Activated CD4-positive, alpha-beta T cell treated with anti-CD3 and anti-CD28 coated beads, Interleukin-2, amount 50 U/mL, for 24 hours (primary cell): Measurements from ENCODE around the gene CHN2.

ENCODE experiments used
- DNase-seq, 2 donors: peaks; one replicate each; pipeline ENCODE4 v3.0.0-alpha.2; 2020; ENCODE audit warnings: low read depth in 1 of 2, low spot score in 1 of 2

CHN2 gene

DNA sequence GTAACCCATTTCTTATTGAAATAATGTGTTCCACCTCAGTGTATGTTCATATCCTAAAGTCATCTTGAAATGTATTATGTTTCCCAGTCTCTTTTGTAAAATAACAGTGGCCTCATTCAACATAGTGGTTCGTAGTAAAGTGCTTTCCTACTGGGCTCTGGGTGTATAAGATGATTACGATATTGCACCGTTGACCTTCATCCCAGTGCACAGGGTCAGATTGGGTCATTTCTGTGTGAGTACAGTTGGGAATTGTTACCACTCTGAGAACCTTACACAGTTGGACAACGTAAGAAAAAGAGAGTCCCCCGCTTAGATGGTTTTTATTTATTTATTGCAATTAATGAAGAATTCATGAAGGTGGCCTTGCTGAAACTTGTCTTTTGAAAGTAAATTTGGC is 135.6 kb downstream of the CHN2 start:
- no peak for DNase-seq

DNA sequence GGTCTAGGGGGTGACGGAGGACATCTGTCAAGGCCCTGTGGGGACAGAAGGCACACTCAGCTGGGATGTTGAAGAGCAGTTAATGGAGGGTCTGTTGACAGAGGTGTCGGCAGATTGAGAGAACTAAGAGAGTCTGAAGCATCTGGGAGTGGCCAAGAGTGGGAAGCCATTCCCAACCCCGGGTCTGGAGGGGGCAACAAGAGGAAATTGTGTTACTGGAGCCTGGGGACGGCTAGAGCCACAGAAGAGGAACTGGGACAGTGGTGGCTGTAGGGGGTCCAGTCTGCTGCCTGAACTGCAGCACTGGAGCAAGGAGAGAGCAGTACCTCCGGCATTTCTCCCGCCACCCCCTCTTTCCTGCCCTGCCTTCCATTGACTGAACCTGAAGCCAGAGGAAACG is 136.6 kb downstream of the CHN2 start:
- no peak for DNase-seq

DNA sequence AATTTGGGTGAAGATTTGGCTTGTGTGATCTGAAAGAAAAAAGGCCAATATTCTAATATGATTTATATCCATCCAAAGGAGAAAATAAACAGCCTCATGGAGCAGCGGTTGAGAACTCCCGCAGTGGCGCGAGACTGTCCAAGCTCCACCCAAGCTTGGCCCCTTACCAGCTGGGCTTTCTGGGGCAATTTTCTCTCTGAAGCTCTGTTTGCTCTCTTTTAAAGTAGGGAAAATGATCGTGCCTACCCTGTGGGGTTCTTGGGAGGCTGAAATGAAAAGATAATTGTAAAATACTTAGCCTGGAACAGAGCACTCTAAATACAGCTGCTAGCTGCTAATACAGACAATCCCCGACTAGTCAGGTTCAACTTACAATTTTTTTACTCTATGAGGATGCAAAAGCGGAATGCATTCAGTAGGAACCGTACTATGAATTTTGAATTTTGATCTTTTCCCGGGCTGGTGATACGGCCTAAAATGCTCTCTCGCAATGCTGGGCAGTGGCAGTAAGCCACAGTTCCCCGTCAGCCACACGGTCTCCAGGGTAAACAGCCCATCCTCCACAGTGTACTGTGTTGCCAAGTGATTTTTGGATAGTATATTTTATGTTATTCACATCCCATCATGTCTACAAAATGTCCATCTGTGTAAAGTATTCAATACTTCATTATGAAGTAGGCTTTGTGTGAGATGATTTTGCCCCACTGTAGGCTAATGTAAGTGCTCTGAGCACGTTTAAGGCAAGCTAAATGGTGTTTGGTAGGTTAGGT is 137.7 kb downstream of the CHN2 start:
- DNase-seq: no peak

DNA sequence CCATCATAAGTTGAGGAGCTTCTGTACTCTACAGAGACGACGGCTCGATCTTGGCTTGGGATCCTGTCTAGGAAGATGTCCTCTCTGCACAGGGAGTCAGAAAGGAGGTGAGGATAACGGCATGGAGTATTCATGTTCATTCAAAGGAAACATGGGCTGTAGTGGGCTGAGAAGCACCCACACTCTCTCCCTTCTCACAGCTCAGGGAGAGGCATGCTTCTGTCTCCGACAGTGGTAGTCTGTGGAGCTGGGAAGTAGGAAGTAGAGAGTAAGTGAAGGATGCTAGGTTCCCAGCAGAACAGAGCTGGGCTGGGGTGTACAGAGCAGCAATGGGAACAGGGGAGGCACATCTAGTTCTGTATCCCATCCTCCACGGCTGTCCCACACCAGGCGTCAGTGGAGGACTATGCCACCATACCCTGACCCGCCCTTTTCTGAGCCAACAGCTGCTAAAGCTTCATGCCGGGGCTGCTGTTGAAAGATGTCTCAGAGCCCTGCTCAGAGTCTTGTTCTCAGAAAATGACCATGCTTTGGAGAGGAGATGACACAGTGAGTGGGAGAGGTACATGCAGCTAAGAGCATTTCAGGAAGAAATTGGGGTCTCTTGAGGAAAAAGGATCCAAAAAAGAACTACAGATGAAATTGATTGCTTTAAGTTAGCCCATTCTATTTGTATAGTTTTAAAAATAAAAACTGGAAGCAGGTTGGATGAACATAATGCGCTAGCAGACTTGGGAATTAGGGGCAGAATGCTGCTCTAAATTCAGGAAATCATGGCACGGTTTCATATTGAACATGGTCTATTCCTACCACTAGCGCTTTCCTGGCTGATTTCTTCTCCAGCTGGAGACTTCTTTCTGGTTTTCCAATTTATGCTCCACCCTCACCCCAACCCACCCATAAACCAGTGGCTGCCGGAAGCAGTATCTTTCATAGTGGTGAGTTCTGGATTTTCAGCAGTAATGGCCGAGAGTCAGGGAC is 138.6 kb downstream of the CHN2 start:
- DNase-seq: no peak

GRCh38 chr7:29335188-29336083 is 140.9 kb downstream of the CHN2 start:
- DNase-seq: no peak

DNA sequence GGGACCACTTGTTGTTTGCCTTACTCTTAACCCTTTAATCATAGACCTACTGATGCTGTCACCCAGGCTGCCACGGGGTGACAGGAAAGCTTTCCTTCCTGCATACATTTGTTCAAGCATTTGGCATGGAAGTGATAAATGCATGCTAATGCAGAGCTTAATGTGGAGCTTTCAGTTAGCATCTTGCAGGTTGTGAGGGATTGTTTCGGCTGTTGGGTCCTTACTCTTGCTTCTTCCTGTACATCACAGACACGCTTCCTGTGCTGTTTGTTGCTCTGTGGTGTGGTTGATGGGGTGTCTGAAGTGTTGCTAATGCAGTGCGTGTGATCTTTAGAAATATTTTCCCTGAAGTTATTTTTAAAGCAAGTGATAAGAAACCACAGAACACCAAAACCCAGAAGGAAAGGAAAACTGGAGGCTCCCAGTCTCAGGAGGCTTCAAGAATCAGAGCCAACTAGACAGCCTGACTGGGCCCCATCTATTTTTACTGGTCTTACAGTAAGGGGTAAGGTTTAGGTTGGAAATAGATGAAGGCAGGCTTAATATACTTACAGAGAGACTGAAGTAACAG is 143.1 kb downstream of the CHN2 start:
- DNase-seq: peak in 1 of 2 donors; percentile 5

DNA sequence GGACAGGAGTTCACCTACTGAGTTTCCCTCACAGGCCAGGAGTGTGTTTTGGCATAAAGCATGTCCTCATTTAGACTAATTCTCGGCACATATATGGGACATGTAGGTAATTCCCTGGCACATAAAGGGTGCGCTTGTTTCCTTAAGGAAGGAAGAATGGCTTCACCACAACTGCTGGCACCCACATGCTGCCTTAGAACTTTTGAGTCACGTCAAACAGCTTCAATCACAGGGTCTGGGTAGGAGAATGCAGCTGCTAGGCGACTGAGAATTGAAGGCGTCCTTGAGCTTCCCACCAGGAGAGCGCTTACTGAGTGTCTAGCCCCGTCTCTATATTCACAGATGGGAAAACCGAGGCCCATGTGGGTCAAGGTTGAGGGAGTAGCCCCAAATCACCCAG is 146.1 kb downstream of the CHN2 start:
- no peak for DNase-seq

GRCh38 chr7:29341156-29341555 is 146.6 kb downstream of the CHN2 start:
- no peak for DNase-seq

DNA sequence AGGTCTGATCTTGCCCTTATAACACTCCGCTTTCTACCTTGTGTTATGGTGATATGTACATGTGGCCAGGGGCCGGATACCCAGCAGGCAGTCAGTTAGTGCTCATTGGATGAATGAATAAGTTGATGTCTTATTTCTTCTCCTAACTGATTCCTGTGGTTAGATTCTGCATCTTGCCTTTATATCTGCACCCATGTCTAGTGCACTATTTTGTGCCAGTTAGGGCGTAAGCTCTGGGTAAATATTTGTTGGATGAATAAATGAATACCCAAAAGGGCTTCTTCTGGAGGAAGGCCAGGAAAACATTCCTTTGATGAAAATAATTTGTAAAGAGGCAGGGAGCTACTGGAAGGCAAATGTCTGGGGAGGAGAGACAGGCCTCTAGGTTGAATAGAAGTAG is 148.2 kb downstream of the CHN2 start:
- DNase-seq: no peak

DNA sequence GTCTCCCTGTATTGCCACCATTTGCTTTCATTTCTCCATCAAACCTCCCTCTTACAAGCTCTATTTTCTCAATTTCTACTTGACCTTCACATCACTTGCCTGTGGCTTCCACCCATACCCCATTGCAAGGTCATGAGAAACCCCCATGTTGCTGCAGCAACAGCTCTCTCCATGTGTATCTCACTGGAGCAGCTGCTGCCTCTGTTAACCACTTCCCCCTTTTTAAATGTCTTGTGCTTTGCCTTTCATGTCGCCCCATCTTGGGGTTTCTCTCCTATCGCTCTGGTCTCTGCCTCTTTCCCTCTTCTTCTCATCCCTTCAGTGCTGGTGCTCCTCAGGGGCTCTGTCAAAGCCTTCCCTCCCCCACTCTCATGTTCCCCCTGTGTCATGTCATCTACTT is 148.8 kb downstream of the CHN2 start:
- no peak for DNase-seq

DNA sequence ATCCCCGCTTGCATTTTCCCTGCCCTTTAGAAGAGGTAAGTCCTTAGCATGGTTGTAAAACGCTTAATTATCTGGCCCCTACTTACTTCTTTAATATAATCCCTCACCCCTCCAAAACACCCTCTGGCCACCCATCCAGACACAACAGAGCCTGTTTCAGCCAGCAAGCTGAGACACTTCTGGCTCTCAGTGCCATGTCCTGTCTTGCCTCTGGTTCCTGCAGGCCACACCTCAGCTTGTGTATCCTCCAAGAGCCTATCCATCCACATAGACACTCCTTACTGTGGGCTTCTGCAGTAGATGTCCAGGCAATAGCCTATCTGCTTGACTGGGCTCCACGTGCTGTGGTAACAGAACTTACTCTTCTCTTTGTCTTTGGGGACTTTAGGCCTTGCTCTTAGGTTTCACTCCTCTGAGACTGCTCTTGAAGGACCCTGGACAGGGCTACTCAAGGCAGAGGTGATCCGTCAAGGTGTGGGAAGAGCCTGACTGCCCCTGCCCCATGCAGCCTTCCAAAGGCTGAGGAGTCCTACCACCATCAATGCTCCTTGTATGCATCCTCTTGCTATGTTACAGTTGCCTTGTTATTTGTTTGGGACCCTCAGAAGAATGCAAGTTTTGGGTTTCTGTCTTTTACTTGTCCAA is 149.9 kb downstream of the CHN2 start:
- no peak for DNase-seq

DNA sequence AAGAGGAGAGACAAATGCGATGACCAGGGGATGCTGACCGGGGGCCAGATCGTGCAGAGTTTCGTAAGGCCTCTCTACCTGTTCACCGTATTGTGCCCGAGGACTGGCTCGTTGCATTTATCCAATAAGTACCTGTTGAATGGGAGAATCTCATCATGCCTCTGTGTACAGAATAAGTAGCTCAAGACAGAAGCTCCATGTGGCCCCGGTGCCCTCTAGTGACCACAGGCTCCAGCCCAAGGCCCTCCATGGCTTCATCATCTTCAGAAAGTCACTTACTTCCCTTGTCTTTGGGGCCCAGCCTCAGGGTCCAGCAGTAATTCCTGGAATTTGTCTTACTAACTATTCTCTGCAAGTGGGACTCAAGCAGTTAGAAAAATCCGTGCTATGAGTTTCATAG is 151.0 kb downstream of the CHN2 start:
- no peak for DNase-seq

DNA sequence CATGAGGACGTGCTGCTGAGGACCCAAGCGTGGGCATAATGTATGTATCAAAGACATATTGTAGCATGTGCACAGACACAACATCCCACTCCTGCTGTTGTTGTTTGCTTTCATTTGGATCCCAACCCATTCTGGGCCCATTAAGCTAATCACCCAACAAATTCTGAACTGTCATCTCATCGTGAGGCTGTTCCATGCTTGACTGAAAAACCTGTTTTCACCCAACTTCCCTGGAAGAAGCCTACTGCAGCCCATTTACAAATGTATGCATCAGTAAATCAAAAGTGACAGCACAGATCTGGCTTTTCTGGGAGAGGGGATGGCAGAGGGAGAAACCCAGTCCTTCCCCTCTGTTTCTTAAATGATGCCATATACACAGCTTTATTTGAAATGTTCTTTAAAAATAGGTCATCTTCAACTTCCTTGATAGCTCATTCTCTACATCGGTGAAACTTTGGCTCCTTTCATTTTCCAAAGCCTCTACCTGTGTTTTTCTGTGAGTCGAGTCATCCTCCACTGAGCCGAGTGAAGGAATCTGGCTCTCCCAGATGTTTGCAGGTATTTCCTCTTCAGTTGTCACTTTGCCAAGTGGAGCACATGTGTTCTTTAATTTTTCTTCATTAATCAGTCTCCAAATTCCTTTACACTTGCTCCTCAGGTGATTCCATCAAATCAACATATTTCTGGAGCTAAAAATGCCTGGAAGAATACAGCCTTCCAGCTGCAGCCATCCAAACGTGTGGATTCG is 151.8 kb downstream of the CHN2 start:
- no peak for DNase-seq

- no peak for DNase-seq
Observed at GRCh38 chr7:29349362-29349761, 154.8 kb downstream of the CHN2 start.

DNA sequence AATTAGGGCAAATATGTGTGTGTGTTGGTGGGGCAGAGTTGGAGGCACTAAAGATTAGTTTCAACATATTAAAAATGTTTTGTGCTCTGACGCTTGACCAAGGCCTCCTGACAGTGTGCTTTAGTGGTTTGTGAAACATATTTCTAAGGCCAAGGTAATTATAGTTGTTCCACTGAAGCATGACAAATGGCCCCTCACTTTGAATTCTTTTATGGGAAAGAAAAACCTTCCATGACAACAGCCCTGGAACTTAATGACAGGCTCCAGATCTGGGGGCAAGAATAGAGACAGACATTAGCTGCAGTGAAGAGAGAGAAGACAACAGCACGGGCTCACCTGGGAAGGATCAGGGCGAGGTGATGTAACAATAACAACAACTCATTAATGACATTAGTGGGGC is 155.8 kb downstream of the CHN2 start:
- DNase-seq: no peak

GRCh38 chr7:29352041-29352440 is 157.5 kb downstream of the CHN2 start:
- no peak for DNase-seq

DNA sequence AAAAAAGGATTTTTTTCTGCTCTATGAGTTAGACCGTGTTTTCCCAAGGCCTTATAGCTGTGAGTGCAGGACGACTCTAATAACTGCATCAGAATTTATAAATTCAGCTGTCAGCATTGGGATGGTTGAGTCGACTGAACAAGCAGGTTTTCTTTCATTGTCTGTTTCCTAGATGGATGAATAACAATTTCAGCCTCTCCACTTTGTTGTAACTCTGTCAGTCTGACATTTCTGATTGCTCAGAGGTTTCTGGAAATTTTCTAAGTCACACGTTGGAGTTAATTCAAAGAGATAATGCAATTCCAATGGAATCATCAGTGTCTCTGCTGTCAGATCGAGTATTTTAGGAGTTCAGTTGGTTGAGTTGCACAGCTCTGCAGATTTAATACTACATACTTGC is 159.2 kb downstream of the CHN2 start:
- no peak for DNase-seq

- no peak for DNase-seq
Observed at GRCh38 chr7:29354340-29354739, 159.8 kb downstream of the CHN2 start.

DNA sequence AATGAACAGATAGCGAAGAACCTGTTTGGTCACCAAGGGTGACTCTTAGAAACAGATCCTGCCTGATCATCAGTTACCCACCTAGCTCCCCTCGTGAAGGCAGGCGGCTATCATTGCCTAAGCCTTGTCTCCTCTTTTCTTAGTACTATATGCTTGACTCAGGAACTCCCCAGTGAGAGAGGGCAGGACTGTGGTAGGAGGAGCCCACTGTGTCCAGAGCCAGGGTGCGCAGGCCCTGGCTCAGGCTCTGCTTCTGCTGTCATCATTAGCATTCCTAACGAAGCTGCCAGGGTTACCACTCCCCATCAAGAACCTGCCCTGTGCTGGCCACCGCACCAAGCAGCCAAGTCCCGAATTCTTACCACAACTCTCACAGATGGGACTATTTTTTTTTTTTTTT is 160.8 kb downstream of the CHN2 start:
- no peak for DNase-seq

DNA sequence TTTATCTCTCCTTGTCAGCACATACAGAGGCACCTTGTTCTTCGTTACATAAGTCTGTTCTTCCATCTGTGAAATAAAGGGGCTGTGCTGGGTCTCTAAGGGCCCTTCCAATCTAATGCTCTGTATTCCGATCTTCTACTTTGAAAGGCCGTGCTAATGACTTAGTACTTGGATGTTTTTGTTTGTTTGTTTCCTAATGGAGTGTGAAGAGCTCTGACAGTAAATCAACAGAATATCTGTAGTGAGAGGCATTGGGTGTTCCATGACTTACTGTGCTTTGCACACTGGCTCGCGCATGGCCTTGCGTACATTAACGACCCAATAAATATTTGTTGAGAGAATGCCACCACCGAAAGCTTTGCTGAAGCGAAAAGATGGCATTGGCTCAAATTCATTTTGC is 162.1 kb downstream of the CHN2 start:
- no peak for DNase-seq
